Kidney glomerular epithelial cell (primary cell): ENCODE data around the gene ANKRD26.
"Not testable (repeated sequence)": the region's sequence is repeated elsewhere in the genome, so short reads cannot be mapped to it uniquely, and the experiment has no call there.

Source experiments
- DNase-seq: peaks from one replicate; lab custom pipeline; 2025; lab: John Stamatoyannopoulos, UW

Gene ANKRD26

GRCh38 chr10:27099916-27100812 lies at the start of gene ANKRD26:
TSS of gene ANKRD26 (minus strand) at chr10:27100494. CDS start at chr10:27100326, 168 bp downstream.
- peak; percentile 93 for DNase-seq

DNA sequence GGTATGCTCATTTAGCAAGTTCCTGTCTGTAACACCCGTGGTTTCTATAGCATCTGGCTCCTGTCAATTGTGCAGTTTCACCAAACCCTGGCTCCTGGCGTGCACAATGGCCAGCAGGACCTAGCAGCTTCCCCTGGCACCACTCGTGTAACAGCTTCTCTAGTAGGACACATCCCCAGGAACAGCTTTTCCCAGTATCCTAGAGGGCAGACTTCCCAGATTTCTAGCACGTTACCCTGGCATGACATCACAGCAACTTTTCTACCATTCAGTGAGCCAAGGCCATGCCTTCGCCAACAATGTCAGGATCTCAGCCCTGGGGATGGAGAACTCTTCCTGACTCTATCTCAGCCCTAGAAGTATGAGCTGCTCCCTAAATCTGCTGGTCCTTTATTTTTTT lies 47.4 kb upstream of the ANKRD26 start:
- DNase-seq: no peak

DNA sequence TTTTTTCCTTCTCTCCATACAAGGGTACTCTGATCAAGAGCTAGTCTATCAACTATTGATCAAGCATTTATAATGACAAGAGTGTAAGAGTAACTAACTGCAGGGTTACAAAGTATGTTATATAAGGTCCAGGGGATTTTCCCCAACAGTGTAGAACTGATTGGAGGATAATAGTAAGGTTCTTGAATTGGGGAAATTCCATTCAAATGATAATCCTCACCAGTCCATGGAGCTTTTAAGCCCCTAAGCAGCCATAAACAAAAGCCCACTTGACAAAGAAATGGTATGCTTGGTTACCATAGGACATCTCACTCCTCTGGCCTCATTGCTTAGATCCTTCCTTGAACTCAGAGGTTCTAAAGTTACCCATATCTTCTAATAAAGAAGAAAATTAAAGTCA lies 45.6 kb upstream of the ANKRD26 start:
- DNase-seq: no peak

DNA sequence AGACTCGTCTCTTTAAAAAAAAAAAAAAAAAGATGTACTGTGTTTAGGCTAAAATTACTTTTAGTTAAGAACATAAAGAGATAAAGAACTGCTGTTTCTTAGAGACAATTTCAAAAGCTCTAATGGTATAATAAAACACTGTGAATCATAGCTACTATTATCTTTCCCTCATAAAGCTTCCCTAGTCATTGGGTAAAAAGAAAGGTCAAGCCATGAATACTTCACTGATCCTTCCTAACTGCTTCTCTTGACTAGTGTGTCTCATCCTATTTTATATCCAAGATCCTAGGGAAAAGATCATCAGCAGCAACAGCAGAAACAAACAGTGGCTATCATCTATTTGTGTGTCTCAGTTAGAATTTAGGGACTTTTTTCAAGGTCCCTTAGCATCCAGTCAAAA lies 43.4 kb upstream of the ANKRD26 start:
- peak; percentile 7 for DNase-seq

DNA sequence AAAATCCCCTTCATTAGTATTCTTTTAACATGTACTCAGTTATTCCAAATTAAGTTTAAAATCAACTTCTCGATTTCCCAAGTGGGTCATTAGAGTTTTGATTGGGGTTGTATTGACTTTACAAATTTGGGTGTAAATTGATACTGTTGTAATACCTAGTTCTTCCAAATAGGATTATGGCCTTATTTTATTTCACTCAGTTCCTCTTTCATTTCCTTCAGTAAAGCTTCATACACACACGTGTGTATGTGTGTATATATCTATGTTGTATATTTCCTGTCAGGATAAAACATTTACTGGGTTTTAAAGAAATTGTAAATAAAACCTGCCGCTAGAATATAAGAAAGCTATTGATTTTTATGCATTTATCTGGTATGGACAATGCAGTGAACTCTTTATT lies 38.0 kb upstream of the ANKRD26 start:
- DNase-seq: no peak

DNA sequence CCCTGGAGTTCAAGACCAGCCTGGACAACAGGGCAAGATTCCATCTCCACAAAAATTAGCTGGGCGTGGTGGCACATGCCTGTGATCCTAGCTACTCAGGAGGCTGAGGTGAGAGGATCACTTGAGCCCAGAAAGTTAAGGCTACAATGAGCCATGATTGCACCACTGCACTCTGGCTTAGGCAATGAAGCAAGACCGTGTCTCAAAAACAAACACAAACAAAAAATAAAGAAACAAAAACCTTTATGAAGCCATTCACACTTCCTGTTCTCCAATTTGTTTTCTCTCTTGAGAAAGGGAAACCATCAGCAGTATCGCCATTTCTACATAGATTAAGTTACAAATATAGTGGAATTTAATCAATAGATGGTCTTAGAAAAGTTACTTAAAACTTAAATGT lies 34.1 kb upstream of the ANKRD26 start:
- DNase-seq: no peak

- DNase-seq: no peak
Measured at GRCh38 chr10:27108165-27108564, 7.9 kb upstream of the ANKRD26 start.

DNA sequence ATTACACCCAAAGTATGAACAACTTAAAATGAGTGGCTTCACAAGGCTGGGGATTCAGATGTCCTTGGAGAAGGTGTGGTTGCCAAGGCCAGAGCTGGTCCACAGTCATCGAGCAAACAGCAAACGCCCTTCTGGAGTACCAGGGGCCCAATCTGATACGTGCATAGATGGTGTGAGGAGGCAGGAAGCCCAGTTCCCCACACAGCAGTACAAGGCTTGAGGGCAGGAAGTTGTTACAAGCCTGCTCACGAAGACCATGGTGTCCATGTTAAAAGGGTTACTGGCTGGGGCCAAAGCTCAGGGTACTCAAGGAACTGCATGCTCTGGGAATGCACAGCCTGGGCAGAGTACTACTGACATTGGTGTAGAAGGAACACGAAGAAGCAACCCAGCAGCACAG lies 4.6 kb upstream of the ANKRD26 start:
- DNase-seq: no peak

- no peak for DNase-seq
Measured at GRCh38 chr10:27100813-27101347, 586 bp upstream of the ANKRD26 start.

DNA sequence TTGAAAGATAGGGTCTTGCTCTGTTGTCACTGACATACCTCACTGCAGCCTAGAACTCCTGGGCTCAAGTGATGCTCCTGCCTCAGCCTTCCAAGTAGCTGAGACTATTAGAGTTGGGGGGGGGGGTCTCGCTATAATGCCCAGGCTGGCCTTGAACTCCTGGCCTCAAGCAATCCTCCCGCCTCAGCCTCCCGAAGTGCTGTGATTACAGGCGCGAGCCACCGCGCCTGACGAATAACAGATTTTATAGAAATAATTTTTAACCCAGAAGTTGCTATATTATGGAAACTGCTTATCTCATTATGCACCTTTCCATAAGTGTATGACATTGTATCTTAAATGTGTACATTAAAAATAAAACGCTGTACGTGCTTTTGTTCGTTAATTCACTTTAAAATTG lies 846 bp downstream of the ANKRD26 start:
- DNase-seq: no peak

GRCh38 chr10:27088119-27089044 lies 11.9 kb downstream of the ANKRD26 start:
- DNase-seq: no peak

DNA sequence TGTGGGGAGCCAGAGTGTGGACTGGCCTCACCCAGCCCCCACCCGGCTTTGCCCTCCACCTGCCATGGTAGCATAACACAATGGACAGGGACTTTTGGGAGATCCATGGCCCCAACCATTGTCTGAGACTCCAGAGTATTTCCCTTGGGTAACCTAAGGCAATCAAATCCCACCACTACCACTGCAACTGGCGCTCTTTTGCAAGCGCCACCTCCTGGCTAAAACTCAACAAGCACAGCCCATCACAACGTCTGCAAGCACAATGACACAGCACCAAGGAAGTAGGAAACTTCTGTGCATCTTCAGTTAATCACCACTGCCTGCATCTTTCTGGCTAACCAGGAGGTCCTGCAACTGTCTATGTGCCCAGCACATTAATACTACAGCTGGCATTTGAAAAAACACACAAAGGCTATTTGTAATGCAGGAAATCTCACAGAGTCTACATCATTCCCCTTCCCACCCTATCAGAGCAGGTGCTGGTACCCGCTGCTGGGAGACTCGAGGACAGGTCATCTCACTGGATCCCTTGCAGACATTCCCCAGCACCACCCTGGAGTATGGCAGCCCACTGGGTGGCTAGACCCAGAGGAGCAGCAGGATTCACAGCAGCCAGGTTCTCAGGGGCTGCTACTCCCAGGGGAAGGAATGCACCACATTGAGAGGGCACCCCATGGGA lies 27.7 kb downstream of the ANKRD26 start:
- no peak for DNase-seq

DNA sequence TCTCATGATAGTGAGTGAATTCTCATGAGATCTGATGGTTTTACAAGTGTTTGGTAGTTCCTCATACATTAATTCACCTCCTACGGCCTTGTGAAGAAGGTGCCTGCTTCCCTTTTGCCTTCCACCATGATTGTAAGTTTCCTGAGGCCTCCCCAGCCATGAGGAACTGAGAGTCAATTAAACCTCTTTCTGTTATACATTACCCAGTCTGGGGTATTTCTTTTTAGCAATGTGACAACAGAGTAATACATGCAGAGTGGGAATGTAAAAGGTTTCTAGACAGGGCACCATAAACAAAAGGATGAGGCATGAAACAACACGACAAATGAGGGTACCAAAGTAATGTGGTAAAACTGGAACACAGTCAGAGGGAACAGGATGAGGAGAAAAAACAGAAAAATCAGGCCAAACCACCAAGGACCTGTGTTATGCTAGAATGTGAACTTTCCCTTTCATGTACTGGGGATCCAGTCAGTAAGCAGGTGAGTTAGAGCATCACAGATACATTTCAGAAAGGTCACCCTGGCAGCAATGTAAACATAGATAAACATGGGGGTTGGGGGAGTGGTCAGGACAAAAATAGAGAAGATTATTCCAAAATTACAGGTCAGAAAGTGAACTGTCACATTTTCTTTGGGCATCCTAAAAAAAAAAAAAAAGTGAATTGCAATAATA lies 31.9 kb downstream of the ANKRD26 start:
- DNase-seq: no peak

- DNase-seq: no peak
Measured at GRCh38 chr10:27065084-27065483, 35.2 kb downstream of the ANKRD26 start.

DNA sequence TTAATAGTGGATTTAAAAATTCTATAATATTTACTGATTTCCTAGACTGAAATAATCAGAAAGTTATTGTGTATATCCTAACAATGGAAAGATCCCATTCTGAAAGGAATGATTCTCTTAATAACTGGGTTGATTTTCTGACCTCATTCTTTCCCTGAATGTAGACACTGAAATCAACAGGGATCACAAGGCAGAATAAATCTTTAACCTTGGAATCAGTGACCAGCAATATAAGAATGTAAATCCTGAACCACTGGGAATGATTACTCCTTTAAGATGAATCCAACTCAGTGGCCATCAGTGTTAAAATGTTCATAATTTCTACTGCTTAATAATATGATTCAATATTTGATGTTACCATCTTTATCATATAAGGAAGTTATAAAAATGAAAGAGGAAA lies 47.6 kb downstream of the ANKRD26 start:
- DNase-seq: peak; percentile 5

DNA sequence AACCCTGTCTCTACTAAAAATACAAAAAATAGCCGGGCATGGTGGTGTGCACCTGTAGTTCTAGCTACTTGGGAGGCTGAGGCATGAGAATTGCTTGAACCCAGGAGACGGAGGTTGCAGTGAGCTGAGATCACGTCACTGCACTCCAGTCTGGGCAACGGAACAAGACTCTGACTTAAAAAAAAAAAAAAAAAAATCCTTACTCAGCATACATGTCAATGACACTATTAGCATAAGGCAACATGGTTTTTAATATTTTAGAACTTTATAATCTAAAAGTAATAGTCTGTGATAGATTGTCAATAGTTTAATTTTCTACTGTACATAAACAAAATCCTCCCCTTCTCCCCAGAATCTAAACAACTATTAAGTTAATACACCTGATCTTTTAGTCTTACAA lies 55.0 kb downstream of the ANKRD26 start:
- not testable (repeated sequence) for DNase-seq

DNA sequence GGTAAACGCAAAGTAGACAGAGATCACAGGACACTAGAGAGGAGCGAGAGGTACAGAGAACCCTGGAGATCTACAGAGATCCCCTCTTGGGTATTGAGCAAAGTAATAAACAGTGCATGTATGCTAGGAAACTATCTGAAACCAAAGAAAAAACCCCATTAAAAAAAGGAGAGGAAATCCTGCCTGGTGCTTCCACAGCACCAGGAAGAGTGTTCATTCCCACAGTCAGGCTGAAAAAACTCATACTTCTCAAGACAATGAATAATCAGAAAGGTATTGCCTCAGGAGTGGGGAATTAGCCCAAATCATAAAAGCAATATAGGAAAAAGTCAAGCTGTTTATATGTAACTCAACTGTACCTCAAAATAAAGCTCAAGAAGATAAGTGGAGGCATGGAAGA lies 59.1 kb downstream of the ANKRD26 start:
- no peak for DNase-seq

- DNase-seq: no peak
Measured at GRCh38 chr10:27038168-27038567, 62.1 kb downstream of the ANKRD26 start.

- no peak for DNase-seq
Measured at GRCh38 chr10:27035163-27035562, 65.1 kb downstream of the ANKRD26 start.

- no peak for DNase-seq
Measured at GRCh38 chr10:27030060-27030459, 70.2 kb downstream of the ANKRD26 start.

DNA sequence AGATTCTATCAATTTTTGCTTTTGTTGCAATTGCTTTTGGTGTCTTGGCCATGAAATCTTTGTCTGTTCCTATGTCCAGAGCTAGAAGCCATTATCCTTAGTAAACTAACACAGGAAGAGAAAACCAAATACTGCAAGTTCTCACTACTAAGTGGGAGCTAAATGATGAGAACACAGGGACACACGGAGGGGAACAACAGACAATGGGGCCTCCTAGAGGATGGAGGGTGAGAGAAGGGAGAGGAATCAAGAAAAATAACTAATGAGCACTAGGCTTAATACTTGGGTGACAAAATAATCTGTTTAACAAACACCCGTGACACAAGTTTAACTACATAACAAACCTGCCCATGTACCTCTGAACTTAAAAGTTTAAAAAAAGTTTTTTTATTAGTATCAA lies 78.2 kb downstream of the ANKRD26 start:
- no peak for DNase-seq
